Measurements from ENCODE around the gene TMEM63C.

The TMEM63C gene

DNA sequence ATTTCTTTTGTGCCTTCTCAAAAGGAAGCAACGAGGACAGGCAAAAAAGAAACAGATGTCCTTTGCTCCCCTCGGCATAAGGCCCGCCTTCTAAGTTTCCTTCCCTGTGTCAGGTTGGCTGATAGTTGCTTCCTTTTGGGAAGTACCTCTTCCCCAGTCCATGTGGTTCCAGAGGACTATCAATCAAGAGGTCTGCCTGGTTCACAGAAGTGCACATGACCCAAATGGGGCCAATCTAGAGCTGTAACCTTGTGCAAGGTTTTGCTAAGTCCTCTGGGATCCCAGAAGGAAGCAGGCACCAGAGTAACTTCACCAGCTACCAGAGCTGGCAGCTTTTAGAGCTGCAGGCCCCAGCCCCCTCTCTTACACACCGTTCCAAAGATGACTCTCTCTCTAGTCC, 42.6 kb downstream of the TMEM63C start:
- DNase-seq = no peak

DNA sequence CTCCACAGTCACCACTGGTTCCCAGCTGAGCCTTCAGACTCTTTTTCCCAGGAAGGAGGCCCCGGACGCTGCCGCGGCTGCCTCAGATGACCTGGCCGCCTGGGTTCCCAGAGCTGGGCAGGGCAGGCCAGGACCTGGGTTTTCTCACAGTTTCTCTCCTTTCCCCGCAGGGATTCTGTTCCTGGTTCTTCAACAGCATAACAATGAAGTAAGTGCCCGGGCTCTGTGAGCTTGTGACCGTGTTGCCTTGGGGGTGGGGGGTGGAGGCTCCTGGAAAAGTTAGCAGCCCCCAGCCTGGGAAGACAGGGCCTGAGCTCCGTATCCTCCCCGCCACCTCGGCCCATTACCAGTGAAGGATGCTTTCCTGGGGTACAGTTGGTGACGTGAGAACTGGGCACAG, 43.7 kb downstream of the TMEM63C start:
- no peak for DNase-seq

DNA sequence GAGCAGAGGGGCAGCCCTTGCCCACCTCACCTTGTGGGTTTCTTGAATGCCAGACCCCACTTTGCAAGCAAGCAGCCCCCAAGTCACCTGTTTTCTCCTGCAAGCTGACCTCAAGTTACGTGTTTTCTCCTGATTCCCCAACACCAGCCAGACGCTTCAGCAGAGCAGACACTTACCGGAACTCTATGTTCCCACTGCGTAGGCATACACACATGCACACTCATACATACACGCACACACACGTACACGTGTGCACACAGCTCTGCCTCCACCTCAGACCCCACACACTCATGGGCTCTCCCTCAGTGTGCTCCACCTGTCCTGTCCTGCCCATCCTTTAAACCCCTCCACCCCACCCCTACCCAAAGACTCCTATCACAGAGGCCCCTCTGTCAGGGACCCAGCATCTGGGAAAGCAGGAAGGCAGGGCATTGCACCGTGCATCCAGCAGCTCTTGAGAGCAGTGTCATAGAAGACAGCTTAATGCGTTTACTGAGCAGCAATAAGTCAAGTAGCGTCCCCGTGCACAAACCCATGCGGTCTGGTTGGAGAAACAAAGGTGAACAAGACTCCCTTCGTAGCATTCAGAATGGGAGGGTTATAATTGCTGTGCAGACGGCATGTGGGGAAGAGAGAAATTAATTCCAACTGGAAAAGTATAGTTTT, 44.4 kb downstream of the TMEM63C start:
- no peak for DNase-seq

DNA sequence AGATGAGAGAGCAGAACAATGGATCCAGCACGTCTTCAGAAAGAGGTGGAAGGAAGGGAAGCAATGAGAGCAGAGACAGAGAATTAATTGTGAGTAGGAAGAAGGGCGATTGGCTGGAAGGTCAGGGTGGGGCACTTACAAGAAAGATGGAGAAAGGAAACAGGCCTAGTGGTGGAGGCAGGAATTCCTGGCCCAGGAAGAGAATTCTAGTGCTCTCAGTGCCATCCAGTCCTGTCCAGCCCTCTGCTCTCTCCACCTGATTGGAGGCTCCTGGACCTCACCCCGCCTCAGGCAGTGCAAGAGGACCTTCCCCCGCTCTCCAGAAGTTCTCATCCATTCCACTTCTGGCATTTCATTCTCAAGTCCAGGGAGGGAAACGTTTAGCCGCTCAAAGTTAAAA, 46.5 kb downstream of the TMEM63C start:
- no peak for DNase-seq

DNA sequence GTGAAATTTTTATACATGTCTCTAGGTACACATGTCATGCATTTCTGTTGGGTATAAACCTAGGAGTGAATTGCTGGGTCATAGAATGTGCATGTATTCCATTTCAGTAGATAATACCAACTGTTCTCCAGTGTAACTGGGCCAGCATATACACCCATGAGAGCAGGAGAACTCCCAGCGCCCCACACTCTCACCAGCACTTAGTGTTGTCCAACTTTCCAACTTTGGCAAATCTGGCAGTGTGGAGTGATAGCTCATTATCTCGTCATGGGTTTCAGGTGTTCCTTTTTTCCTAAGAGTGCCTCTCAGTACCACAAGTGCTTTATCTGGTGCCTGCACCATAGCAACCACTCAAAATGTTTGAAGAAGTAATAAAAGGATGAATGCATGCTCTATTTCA, 49.3 kb downstream of the TMEM63C start:
- no peak for DNase-seq

DNA sequence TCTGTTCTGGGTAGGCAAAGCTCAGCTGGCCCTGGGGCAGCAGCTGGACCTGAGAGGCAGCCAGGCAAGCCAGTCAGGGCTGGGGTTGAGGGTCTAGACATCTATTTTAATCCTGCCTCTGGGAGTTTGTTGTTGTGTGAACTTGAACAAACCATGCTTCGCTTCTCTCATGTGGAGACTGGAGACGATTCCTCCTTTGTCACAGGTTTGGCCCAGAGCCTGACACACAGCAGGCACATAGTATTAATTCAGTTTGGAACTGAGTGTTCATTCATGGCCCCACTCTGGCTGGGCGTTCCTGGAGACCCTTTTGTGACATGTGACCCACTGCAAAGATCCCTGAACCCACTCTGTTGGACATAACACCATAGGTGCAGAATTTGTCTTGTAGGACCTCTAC, 50.1 kb downstream of the TMEM63C start:
- no peak for DNase-seq

DNA sequence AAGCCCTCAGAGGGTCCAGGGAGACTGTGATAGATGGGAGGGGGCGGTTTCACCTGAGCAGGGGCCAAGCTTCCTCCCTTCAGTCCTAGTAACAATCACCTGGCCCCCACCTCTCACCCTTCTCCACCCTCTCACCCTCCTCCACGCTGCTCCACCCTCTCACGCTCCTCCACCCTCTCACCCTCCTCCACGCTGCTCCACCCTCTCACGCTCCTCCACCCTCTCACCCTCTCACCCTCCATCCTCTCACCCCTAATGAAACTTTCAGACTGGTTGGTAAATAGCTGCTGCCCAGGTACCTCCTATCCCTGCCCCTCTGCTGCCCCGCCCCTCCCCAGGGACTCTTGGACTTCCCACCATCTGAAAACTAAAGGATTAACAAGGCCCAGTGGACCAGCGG, 55.2 kb downstream of the TMEM63C start:
- DNase-seq = no peak

DNA sequence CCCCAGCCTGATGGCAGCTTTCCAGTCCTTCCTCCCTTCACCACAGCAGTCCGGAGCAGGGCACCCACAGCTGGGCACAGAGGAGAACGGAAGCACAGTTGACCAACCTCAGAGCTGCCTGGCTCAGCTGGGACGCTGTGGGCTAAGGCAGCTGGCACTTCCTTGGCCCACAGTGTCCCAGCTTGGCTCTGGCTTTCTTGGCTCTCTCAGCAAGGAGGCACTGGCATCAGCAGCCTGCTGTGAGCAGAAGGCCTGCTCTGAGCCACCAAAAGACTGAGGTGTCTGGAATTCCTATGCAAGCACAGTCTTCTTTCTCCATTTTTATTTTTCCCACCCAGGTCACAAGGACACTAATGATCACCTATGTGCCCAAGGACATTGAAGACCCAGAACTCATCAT, 56.8 kb downstream of the TMEM63C start:
- DNase-seq = no peak

DNA sequence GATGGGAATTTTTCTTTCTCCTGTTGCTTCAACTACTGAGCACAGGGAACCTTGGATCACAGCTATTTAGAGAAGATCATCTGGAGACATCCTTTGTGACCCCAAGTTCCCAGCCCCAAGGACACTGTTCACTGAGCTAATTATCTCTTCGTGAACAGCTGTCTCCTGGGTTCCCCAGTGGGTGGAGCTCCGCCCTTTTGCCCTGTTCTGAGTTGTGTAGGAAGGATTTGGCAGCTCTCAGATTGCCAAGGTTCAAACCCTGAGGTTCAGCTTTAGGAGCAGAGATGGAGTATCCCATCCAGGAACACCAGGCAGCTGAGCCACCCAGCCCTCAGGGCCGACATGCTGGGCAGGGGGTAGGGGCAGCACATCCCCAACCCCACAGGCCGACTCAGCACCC, 57.4 kb downstream of the TMEM63C start:
- no peak for DNase-seq

DNA sequence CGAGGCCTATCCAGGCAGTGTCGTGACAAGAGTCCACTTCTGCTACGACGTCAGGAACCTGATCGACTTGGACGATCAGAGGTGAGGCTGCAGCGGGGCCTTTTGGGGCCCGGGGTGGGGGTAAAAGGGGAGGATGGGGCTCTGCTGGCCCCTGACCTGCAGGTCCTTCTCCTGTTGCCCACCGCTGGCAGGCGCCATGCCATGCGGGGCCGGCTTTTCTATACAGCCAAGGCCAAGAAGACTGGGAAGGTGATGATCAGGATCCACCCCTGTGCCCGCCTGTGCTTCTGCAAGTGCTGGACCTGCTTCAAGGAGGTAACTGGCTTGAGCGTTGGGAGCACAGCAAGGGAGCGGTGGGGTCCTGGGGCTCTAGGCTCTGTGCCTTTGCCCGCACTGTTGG, 57.8 kb downstream of the TMEM63C start:
- no peak for DNase-seq

DNA sequence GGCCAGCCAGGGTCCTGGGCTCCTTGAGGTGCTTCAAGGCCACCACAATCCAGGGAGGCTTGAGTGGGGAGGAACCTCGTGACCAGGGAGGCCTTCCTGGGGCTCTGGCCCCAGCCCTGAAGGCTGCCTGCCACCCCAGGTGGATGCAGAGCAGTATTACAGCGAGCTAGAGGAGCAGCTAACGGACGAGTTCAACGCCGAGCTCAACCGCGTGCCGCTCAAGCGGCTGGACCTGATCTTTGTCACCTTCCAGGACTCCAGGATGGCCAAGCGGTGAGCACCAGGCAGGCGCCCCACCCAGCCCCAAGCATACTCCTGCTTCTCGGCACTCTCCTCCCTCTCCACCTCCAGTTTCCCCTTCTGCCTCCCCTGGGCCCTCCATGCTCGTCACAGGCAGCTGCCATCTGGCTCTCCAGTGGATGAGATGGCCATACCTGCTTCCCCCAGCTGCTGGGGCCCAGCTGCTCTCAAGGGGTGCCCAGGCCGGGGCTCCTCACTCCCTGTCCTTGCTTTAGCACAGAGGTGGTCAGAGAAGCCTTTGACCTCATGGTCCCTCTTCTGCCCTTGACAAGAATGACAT, 58.8 kb downstream of the TMEM63C start:
- DNase-seq = no peak

DNA sequence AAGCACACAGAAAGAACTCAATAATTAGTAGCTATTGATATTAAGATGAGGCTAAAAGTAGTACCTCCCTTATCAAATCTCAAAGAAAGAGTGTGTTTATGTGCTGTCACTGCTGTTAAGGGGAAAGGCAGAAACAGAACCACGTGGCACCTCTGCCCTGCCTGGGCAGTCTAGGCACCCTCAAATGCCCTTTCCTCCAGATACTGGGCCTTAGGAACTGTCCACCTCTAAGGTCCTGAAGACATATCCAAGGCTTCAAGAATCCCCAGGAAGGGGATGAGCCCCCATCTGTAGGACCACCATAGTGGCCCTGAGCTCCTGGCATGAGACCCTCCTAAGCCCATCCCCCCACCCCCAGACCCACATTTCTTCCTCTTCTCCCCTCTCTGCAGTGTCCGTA, 60.4 kb downstream of the TMEM63C start:
- DNase-seq = no peak

DNA sequence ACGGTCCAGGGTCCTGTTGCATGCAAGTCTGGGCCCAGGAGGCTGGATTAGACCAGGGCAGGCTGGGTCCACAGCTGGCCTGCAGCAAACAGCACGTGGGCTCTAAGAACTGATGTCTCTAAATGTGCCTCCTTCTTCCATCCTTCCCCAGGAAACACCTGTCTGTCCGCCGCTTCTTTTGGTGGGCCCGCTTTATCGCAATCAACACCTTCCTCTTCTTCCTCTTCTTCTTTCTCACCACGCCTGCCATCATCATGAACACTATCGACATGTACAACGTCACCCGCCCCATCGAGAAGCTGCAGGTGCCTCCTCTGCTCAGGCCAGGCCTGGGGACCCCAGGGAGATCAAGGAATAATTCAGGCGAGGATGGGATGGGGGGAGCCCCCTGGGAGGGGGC, 61.2 kb downstream of the TMEM63C start:
- no peak for DNase-seq

DNA sequence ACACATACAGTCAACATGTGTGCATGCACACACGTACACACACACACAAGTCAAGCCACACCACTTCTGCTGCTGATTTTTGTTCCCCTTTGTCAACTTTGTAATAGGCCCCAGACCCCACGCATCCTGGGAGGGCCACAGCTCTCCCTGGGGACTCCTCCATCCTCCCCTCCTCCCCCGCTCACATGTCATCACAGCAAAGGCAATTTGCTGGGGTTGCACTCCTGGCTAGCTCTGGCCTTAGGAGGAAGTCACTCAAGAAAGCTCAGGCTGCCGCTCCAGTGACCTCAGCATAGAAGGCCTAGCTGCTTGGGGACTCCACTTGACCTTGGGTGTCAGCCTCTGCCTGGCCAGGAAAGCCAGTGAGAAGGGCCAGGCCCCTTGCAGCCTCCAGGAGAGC, 62.3 kb downstream of the TMEM63C start:
- DNase-seq = no peak

DNA sequence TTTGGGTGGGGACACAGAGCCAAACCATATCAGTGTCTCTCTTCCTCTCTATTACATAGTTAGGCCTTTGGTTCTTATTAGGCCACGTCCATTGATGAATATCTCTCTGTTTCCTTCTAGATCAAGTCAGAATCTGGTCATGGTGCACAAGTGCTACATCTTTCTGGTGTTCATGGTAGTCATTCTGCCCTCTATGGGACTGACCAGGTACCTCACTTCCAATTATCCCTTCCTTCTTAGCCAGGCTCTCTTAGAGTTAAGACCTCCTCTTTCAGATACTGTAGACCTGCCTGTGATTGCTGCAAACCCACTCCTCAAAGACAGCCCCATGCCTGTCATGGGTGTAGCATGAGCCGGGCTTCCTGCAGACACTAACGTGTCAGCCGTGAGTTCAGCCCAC, 64.2 kb downstream of the TMEM63C start:
- DNase-seq = no peak

DNA sequence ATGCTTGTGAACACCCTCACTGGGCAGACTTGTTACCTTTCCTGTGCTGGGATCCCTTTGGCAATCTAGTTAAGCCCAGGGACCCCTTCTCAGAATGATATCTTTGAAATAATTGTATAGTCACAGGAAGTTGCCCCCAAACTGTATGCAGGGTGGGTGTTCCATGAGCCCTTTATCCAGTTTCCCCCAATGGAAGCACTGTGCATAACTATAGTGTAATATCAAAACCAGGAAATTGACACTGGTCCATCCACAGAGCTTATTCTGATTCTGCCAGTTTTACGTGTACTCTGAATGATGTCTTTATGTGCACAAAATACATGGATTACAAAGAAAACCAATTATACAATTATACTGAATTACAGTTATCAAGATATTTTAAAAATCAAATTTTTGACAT, 65.2 kb downstream of the TMEM63C start:
- no peak for DNase-seq

DNA sequence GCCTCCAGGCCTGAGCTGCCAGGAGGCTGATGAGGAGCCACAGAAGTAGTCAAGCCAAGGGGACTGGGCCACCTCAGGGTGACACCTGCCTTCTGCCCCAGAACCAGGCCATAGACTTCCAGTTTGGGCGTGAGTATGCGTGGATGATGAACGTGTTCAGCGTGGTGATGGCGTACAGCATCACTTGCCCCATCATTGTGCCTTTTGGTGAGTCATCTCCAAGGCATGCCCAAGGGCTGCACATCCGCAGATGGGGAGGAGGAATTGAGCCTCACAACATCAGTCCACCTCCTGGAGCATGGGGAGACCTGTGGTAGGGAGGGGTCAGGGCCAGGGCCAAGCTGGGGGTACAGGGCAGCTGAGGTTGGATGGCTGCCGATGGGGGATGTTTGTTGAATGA, 67.1 kb downstream of the TMEM63C start:
- peak; percentile 3 for DNase-seq

DNA sequence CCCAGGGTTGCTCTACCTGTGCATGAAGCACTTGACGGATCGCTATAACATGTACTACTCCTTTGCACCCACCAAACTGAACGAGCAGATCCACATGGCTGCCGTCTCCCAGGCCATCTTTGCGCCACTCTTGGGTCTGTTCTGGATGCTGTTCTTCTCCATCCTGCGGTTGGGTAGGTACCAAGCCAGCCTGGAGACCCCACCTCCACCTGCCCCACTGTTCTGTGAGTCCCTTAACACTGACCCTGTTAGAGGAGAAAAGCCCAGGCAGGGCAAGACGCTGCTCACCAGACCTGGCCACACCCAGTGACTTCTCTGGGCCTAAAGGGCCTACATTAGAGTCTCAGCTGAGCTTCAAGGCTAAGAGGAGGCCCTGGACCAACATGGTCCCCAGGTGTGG, 67.7 kb downstream of the TMEM63C start:
- DNase-seq = no peak

DNA sequence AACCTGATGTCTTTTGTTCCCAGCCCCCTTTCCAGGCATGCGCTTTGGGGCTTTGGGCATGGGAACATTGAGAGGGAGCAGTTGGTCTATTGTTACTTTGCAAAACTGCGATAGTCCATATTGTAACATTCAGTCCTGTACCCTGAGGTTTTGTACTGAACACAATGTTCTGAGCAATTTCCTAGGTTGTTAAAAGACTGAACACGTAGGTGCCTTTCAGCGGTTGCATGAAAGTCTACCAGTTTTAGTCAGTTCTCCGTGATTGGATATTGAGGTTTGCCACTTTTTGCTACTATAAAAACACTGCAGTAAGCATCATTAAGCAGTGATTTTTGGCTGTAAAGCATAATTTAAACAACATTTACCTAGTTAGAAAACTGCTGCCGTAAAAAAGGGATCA, 69.3 kb downstream of the TMEM63C start:
- no peak for DNase-seq

DNA sequence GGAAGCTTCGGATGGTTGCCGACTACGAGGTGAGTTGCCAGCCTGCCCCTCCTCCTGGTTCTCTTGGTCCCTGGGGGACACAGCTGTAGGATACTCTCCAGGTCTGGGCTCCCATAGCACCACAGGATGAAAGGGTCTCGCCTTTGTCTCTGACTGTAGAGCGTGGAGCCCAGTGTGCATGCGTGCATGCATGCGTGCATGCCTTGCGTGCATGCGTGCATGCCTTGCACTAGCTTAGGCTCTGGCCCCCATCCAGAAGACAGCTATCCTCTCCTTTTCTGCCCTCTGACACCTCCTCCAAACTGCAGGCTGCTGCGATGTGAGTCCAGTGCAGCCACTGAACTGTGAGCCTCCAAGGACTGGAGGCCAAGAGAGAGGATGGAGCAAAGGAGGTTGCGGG, 70.3 kb downstream of the TMEM63C start:
- no peak for DNase-seq

DNA sequence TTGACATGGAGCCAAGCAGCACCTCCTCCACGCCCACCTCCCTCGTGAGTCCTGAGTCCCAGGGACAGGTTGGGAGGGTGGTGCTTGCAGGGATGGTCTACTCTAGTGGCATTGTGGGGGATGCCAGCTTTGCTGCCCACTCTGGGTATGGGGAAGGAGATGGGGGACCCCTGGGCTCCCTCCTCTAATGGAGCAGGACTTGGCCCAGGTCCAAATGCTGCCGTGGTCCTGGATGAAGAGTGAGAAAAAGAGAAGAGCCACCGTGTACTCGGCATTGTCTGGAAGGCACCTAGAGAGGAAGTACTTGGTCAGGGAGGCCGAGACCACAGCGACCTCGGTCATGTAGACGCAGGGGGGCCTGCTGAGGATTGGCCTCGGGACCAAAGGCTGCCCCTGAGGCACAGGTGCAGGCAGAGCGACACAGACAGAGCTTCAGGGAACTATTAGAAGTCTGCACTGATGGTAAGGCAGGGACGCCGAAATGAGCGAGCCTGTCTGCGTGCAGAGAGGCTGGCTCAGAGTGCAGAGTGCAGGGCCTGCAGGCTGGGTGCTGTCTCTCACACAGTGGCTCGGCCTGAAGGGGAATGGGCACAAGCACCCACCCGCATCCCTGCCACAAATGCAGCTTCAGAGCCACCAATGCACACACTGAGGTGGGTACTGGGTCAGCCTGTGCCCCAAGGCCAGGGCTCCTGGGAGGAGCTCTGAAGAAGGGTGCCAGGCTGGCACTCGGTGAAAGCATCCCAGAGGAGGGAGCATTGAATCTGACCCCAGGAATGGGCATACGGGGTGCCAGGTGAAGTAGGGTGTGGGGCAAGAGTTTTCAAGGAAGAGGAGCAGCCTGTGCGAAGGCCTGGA, 72.0 kb downstream of the TMEM63C start:
- no peak for DNase-seq

DNA sequence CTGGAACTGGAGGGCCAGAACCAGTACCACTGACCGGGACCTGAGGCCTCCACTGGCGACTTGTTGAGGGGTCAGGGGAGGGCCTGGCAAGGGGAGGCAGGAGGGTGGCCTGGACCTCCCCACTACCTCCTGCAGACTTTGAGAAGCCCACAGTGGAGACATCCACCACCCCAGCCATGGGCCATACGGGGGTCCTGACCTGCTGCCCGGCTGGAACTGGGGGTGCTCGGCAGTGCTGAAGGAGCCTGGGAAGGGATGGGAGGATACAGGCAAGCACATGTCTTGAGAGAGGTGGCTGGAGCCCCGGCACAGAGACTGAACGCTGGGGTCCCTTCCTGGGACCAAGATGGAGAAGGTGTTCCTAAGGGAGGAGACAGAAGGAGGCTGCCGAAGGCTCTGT, 75.1 kb downstream of the TMEM63C start:
- DNase-seq = no peak

DNA sequence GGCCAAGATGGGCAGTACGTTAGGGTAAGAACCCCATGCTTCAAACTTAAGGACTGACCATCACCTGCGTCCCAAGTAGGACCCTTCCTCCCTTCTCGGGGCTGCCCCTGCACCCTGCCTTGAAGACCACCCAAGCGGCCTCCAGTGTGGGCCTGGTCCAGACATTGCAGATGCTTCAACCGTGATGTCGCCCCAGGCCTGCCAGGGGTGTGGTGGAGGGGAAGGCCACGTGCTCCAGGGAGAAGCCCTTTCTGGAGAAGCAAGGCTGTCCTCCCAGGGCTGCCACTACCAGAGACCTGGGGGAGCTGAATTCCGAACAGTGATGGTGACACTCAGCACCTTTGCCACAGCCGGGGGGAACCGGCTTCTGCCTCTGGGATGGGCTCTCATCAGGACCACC, 76.1 kb downstream of the TMEM63C start:
- DNase-seq = no peak

DNA sequence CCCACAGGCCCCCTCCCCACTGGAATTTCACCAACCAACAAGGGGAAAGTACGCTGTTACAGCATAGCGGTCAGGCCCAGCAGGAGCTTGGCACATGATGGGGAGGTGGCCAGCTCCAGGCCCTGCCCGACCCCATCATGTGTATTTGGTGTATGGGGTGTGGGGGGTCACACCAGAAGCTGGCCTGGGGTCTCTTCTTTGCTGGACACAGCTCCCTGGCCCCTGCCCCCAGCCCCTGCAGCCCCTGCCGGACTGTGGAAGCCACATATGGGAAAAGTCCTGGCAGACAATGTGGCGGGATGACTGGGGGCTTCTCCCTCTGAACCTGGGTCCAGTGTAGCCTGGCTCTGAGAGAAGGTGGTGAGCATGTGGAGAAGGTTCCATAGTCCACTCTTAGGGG, 77.0 kb downstream of the TMEM63C start:
- DNase-seq = no peak

All from fibroblast of skin of right biceps (primary cell).